ENCODE data around the gene PHOSPHO2. TPM values are rescaled to one million over a fixed set of nuclear protein-coding genes. Genes with fewer than 3 reads are reported as not detected.

PHOSPHO2 gene
- total and polyA plus RNA-seq, 2 donors (not counting 3 experiments of a cell fraction or from before 2014, with no cell fraction given) = 0.69 to 2.7 TPM

DNA sequence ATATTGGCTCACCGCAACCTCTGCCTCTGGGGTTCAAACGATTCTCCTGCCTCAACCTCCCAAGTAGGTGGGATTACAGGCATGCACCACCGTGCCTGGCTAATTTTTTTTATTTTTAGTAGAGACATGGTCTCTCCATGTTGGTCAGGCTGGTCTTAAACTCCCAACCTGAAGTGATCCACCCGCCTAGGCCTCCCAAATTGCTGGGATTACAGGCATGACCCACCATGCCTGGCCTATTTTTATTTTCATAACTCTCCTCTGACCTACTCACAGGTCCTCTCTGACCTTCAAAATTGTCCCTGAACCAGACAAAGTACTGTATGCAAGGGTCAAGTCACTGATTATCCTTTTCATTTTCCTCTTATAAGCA is 23.4 kb downstream of the PHOSPHO2 start:
- peaks cover 13% of the 10 kb centered on the region for H3K4me1 ChIP-seq (ENCODE audit: control insufficient read depth, extremely low read depth, insufficient read depth, low read length)
- no peaks in the 10 kb centered on the region for H4K20me1 ChIP-seq (replicated peaks; ENCODE audit: control insufficient read depth, extremely low read depth, insufficient read depth, low read length)
- H3K27me3 ChIP-seq (ENCODE audit: control insufficient read depth in 2 of 2, insufficient read depth in 2 of 2, low read length in 2 of 2) = no peaks in the 10 kb centered on the region
- CTCF ChIA-PET = no interaction called here
- no peak for FAIRE-seq
- H2AFZ ChIP-seq (ENCODE audit: low read depth, low read length) = no peak overlapping the region
- H3K79me2 ChIP-seq (ENCODE audit: control insufficient read depth, insufficient read depth, low read length) = no peaks in the 10 kb centered on the region
- TF ChIP-seq FOS (IDR thresholded peaks at IDR 0.05; ENCODE audit: borderline replicate concordance, insufficient read depth, low read length) = no peak
- no peak for TF ChIP-seq POLR2A (IDR thresholded peaks at IDR 0.05; ENCODE audit: low read depth, low read length)
- no peak for TF ChIP-seq POLR2AphosphoS5 (IDR thresholded peaks at IDR 0.05; ENCODE audit: insufficient read depth, low read depth, low read length)
- no peaks in the 10 kb centered on the region for H3K36me3 ChIP-seq (ENCODE audit: control insufficient read depth in 2 of 2, extremely low read depth in 1 of 2, insufficient read depth in 2 of 2, low read length in 2 of 2)
- no peak overlapping the region for H3K4me3 ChIP-seq (replicated peaks in 1 of 3; ENCODE audit: insufficient read depth in 1 of 3, low read depth in 1 of 3, low read length in 3 of 3)
- peak overlapping the region; percentile 39 for H3K27ac ChIP-seq (ENCODE audit: insufficient read depth, low read depth, low read length)
- H3K4me2 ChIP-seq (ENCODE audit: insufficient read depth, low read length) = no peak overlapping the region
- intact Hi-C loops (cut with micrococcal nuclease) = loop anchor here (1.0 to 2.0 kb wide), 3 partner anchors 11 to 23 kb away; partner anchors contain the start of genes CFAP210, KLHL23 and PHOSPHO2
- no peak for DNase-seq (ENCODE audit: low read depth, low spot score)
- no TSS peak for BruUV-seq (replicated peaks)
- POLR2A ChIA-PET = no interaction called here
- dilution Hi-C loops (cut with MboI; ENCODE audit: extremely low pct_ligation_motif_present, low sequenced_read_pairs) = no loop called here
- no peak overlapping the region for H3K9ac ChIP-seq (replicated peaks; ENCODE audit: extremely low read depth, insufficient read depth, low read length)
- no peaks in the 10 kb centered on the region for H3K9me3 ChIP-seq (replicated peaks; ENCODE audit: control insufficient read depth, insufficient read depth, low read length)
- H3K9me1 ChIP-seq (replicated peaks; ENCODE audit: control insufficient read depth, extremely low read depth, insufficient read depth, low read length) = no peaks in the 10 kb centered on the region

DNA sequence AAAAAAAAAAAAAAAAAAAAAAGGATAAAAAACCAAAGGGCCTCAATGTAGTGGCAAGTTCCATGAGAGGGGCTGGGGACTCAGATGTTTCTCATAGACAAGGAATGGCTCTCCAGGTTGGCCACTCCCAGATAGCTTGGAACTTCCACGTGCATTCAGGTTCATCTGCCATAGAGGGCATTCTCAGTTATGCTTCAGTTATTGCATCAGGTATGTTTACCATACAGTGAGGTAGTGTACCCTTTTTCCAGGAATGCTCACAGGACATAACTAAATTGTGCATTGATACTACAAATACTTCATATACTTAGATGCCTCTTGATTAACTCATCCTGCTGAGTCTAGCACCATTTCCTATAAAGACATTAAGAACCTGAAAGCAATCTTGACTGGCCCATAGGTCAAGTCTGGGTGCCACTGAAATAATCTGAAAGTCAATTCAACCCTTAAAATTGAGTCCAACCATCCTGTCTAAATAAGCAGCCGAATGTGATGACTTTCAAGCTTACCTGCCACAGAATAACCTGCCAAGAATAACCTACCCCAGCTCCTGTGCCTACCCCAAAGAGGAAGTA is 24.7 kb downstream of the PHOSPHO2 start:
- POLR2A ChIA-PET = no interaction called here

More for the DNA sequence above, 24.7 kb downstream of the PHOSPHO2 start:
- no peaks in the 10 kb centered on the region for H3K9me1 ChIP-seq (replicated peaks; ENCODE audit: control insufficient read depth, extremely low read depth, insufficient read depth, low read length)
- H3K4me3 ChIP-seq (replicated peaks in 1 of 3; ENCODE audit: insufficient read depth in 1 of 3, low read depth in 1 of 3, low read length in 3 of 3) = no peak overlapping the region
- H3K9me3 ChIP-seq (replicated peaks; ENCODE audit: control insufficient read depth, insufficient read depth, low read length) = no peaks in the 10 kb centered on the region
- peaks cover 13% of the 10 kb centered on the region for H3K4me1 ChIP-seq (ENCODE audit: control insufficient read depth, extremely low read depth, insufficient read depth, low read length)
- intact Hi-C loops (cut with micrococcal nuclease) (no loop called here), dilution Hi-C loops (cut with MboI; ENCODE audit: extremely low pct_ligation_motif_present, low sequenced_read_pairs) (no loop called here)
- no peaks in the 10 kb centered on the region for H3K27me3 ChIP-seq (ENCODE audit: control insufficient read depth in 2 of 2, insufficient read depth in 2 of 2, low read length in 2 of 2)
- CTCF ChIA-PET = no interaction called here
- no peak overlapping the region for H3K4me2 ChIP-seq (ENCODE audit: insufficient read depth, low read length)
- FAIRE-seq (no peak), DNase-seq (ENCODE audit: low read depth, low spot score) (no peak)
- TF ChIP-seq POLR2A (IDR thresholded peaks at IDR 0.05; ENCODE audit: low read depth, low read length) (no peak), POLR2AphosphoS5 (IDR thresholded peaks at IDR 0.05; ENCODE audit: insufficient read depth, low read depth, low read length) (no peak), FOS (IDR thresholded peaks at IDR 0.05; ENCODE audit: borderline replicate concordance, insufficient read depth, low read length) (no peak), EZH2 (IDR thresholded peaks at IDR 0.05; ENCODE audit: borderline replicate concordance, low read depth, low read length, severe bottlenecking) (no peak), JUN (IDR thresholded peaks at IDR 0.05; ENCODE audit: borderline replicate concordance, insufficient read depth, insufficient read length, low read depth) (no peak)
- TF ChIP-seq, protein P1, sequence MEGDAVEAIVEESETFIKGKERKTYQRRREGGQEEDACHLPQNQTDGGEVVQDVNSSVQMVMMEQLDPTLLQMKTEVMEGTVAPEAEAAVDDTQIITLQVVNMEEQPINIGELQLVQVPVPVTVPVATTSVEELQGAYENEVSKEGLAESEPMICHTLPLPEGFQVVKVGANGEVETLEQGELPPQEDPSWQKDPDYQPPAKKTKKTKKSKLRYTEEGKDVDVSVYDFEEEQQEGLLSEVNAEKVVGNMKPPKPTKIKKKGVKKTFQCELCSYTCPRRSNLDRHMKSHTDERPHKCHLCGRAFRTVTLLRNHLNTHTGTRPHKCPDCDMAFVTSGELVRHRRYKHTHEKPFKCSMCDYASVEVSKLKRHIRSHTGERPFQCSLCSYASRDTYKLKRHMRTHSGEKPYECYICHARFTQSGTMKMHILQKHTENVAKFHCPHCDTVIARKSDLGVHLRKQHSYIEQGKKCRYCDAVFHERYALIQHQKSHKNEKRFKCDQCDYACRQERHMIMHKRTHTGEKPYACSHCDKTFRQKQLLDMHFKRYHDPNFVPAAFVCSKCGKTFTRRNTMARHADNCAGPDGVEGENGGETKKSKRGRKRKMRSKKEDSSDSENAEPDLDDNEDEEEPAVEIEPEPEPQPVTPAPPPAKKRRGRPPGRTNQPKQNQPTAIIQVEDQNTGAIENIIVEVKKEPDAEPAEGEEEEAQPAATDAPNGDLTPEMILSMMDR (IDR thresholded peaks at IDR 0.05; ENCODE audit: extremely low read depth in 1 of 2, insufficient read depth in 1 of 2, low read depth in 1 of 2, low read length in 2 of 2) = no peak
- no peak overlapping the region for H2AFZ ChIP-seq (ENCODE audit: low read depth, low read length)
- no TSS peak for BruUV-seq (replicated peaks)
- no peak overlapping the region for H3K27ac ChIP-seq (ENCODE audit: insufficient read depth, low read depth, low read length)
- H3K36me3 ChIP-seq (ENCODE audit: control insufficient read depth in 2 of 2, extremely low read depth in 1 of 2, insufficient read depth in 2 of 2, low read length in 2 of 2) = no peaks in the 10 kb centered on the region
- H4K20me1 ChIP-seq (replicated peaks; ENCODE audit: control insufficient read depth, extremely low read depth, insufficient read depth, low read length) = no peaks in the 10 kb centered on the region
- H3K79me2 ChIP-seq (ENCODE audit: control insufficient read depth, insufficient read depth, low read length) = no peaks in the 10 kb centered on the region
- H3K9ac ChIP-seq (replicated peaks; ENCODE audit: extremely low read depth, insufficient read depth, low read length) = no peak overlapping the region
